Tibial nerve (tissue), 3 donors: ENCODE data around the gene VTI1A.

Experiments used
- CTCF ChIP-seq, 5 experiments: fragments of 200-600 bp in 3 of 5; fragments of 450-650 bp in 2 of 5; sonication (generic) in 3 of 5; IDR thresholded peaks; one replicate each; pipeline ENCODE4 v1.5.1; 2016 to 2019; ENCODE audit warnings: antibody characterized with exemption in 5 of 5, mild to moderate bottlenecking in 3 of 5, moderate library complexity in 2 of 5
- POLR2A ChIP-seq, 2 donors: fragments of 450-650 bp; IDR thresholded peaks; one replicate each; pipeline ENCODE4 v1.6.1; 2017; ENCODE audit warnings: antibody characterized with exemption in 2 of 2, mild to moderate bottlenecking in 2 of 2, moderate library complexity in 2 of 2

DNA sequence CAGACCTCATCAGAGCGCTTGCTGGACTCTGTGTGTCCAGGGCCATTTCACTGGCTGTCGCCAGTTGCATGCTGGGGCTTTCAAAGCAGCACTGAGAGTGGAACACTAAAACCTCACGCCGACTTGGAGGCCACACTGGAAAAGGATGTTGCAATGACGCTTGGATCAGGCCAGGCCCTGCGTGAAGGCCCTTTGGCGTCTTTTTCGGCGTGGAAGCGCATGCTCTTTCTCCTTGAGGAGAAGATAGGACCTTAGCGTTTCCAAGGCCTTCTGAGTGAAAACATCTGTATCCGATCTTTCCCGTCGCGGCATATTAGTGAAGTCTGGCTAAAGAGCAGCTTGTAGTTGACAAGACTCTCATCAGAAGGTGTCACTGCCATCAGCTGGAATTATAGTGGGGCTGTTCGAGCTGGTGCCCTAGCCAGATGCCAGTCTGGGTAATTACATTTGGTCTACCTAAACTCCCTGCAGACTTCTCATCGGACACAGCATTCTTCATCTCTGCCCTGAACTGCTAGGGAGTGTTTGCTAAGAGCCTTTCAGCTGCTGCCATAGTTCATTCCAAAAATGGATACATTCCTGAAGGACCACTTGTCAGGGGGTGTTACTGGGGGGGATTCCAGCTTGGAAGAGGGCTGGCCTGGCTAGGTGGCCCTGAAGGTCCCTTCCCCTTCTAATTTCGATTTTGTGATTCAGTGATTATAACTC lies 335.3 kb downstream of the VTI1A start:
- TF ChIP-seq CTCF (IDR thresholded peaks at IDR 0.05) (no peak), POLR2A (IDR thresholded peaks at IDR 0.05) (no peak)
